NCI-H510A (cell line): ENCODE results near the gene SBSN.

ENCODE experiments used
- DNase-seq: peaks from one replicate; lab custom pipeline; 2025; lab: John Stamatoyannopoulos, UW

The SBSN gene

GRCh38 chr19:35474104-35474503, 54.0 kb downstream of the SBSN start:
- no peak for DNase-seq
